GM12891 (cell line): ENCODE data around the gene GRIK4.

Source experiments
- PAX5 ChIP-seq: IDR thresholded peaks from 2 replicates; pipeline ENCODE4 v1.6.1; 2011; ENCODE audit warnings: low read length, moderate library complexity, mild to moderate bottlenecking; ENCODE audit not compliant: insufficient read depth, severe bottlenecking
- POLR2A ChIP-seq: IDR thresholded peaks from 2 replicates; pipeline ENCODE4 v1.6.1; 2011; ENCODE audit warnings: low read depth, low read length, control low read depth
- POLR2AphosphoS5 ChIP-seq: IDR thresholded peaks from 2 replicates; pipeline ENCODE4 v1.6.1; 2011; ENCODE audit warnings: low read depth, low read length, control low read depth
- POU2F2 ChIP-seq: IDR thresholded peaks from 2 replicates; pipeline ENCODE4 v1.6.1; 2011; ENCODE audit warnings: low read depth, mild to moderate bottlenecking, control low read depth, low read length, moderate library complexity
- SPI1 ChIP-seq: IDR thresholded peaks from 2 replicates; pipeline ENCODE4 v1.6.1; 2011; ENCODE audit warnings: low read depth, low read length, control low read depth
- TAF1 ChIP-seq: IDR thresholded peaks from 2 replicates; pipeline ENCODE4 v1.6.1; 2011; ENCODE audit warnings: low read depth, low read length, control low read depth

DNA sequence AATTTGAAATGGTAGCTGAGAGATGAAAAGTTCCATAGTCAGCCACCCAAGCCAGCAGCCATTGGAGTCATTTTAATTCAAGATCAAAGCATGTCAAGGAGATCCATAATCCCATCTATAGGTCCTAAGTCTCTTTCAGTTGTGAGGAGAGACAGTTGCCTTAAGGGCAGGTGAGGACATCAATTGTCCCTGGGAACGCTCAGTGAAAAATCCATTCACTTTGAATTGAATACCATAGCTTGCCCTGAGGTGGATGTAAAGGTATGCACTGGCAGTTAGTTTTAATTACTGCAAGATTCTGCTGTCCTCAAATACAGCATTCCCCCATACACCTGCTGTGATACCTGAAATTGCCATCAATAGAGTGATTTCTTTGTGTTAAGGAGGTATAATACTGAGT is 487.0 kb downstream of the GRIK4 start:
- TF ChIP-seq TAF1 (no peak), POLR2AphosphoS5 (no peak), SPI1 (no peak), POLR2A (no peak), POU2F2 (no peak), PAX5 (no peak)
